WTC11 (cell line): ENCODE results near the gene ACOX3. TPM values are rescaled to one million over a fixed set of nuclear protein-coding genes. Genes with fewer than 3 reads are reported as not detected.

Source experiments
- ATAC-seq: fragments of 200-7000 bp; cut with Tn5 transposase; 2 replicates; pipeline ENCODE4 v1.10.0; 2021; ENCODE audit warnings: mild to moderate bottlenecking, moderate library complexity
- CTCF ChIA-PET: fragments of 300-600 bp; sonication (Branson Sonifier 250); formaldehyde crosslinking; loops from one replicate; lab custom pipeline; 2021; ENCODE audit warnings: antibody characterized with exemption; lab: Charles Lee
- POLR2A ChIA-PET: fragments of 350-600 bp; sonication (Branson Sonifier 250); formaldehyde crosslinking; loops from one replicate; lab custom pipeline; 2021; ENCODE audit warnings: antibody characterized with exemption; lab: Charles Lee
- DNase-seq: peaks from one replicate; pipeline ENCODE4 v3.0.0; 2021; ENCODE audit warnings: low spot score
- H3K27ac Mint-ChIP-seq: 2 replicates; pipeline ENCODE4 v1.8.0; 2021; ENCODE audit warnings: mixed read lengths
- H3K27me3 Mint-ChIP-seq: 2 replicates; pipeline ENCODE4 v1.8.0; 2021; ENCODE audit warnings: low read depth, mild to moderate bottlenecking, moderate library complexity, mixed read lengths
- H3K36me3 Mint-ChIP-seq: 2 replicates; pipeline ENCODE4 v1.8.0; 2021; ENCODE audit warnings: mixed read lengths
- H3K4me1 Mint-ChIP-seq: 2 replicates; pipeline ENCODE4 v1.8.0; 2022; ENCODE audit warnings: mixed read lengths
- H3K4me3 Mint-ChIP-seq: 2 replicates; pipeline ENCODE4 v1.8.0; 2021; ENCODE audit warnings: mild to moderate bottlenecking, moderate library complexity, mixed read lengths
- H3K9me3 Mint-ChIP-seq: 2 replicates; pipeline ENCODE4 v1.8.0; 2021; ENCODE audit warnings: mixed read lengths
- AFF4 ChIP-seq: sonication (generic); formaldehyde crosslinking; IDR thresholded peaks from 2 replicates; pipeline ENCODE4 v1.8.1; 2023; ENCODE audit warnings: mild to moderate bottlenecking, missing genetic modification reagents, borderline replicate concordance
- AR ChIP-seq: fragments of 250-450 bp; sonication (Bioruptor Pico); IDR thresholded peaks from 2 replicates; pipeline ENCODE4 v1.9.0; 2021; ENCODE audit warnings: mild to moderate bottlenecking
- CBFB ChIP-seq: sonication (generic); formaldehyde crosslinking; IDR thresholded peaks from 2 replicates; pipeline ENCODE4 v1.8.1; 2022; ENCODE audit warnings: mild to moderate bottlenecking, low read depth, missing genetic modification reagents
- ERG ChIP-seq: fragments of 250-450 bp; sonication (Bioruptor Pico); IDR thresholded peaks from 2 replicates; pipeline ENCODE4 v1.8.0; 2021; ENCODE audit warnings: mild to moderate bottlenecking
- FOXJ3 ChIP-seq: sonication (generic); formaldehyde crosslinking; IDR thresholded peaks from 2 replicates; pipeline ENCODE4 v1.9.0; 2021; ENCODE audit warnings: missing genetic modification reagents, mild to moderate bottlenecking, borderline replicate concordance
- GRHL2 ChIP-seq: fragments of 250-450 bp; sonication (Bioruptor Pico); IDR thresholded peaks from 2 replicates; pipeline ENCODE4 v1.8.0; 2022; ENCODE audit warnings: mild to moderate bottlenecking, moderate library complexity; ENCODE audit not compliant: insufficient replicate concordance, severe bottlenecking
- HMGXB4 ChIP-seq: sonication (generic); formaldehyde crosslinking; IDR thresholded peaks from 2 replicates; pipeline ENCODE4 v1.8.1; 2023; ENCODE audit warnings: mild to moderate bottlenecking, moderate library complexity, missing genetic modification reagents
- KAT7 ChIP-seq: sonication (generic); formaldehyde crosslinking; IDR thresholded peaks from 2 replicates; pipeline ENCODE4 v1.8.1; 2023; ENCODE audit warnings: missing genetic modification reagents, mild to moderate bottlenecking, borderline replicate concordance
- NFE2L1 ChIP-seq: sonication (generic); formaldehyde crosslinking; IDR thresholded peaks from 2 replicates; pipeline ENCODE4 v1.8.1; 2023; ENCODE audit warnings: missing genetic modification reagents
- TCF7 ChIP-seq: sonication (generic); formaldehyde crosslinking; IDR thresholded peaks from 2 replicates; pipeline ENCODE4 v1.8.0; 2022; ENCODE audit warnings: mild to moderate bottlenecking, low read depth, missing genetic modification reagents, moderate library complexity
- TEAD1 ChIP-seq: sonication (generic); formaldehyde crosslinking; IDR thresholded peaks from 2 replicates; pipeline ENCODE4 v1.8.0; 2022; ENCODE audit warnings: mild to moderate bottlenecking, missing genetic modification reagents
- ZBTB21 ChIP-seq: sonication (generic); formaldehyde crosslinking; IDR thresholded peaks from 2 replicates; pipeline ENCODE4 v1.8.1; 2023; ENCODE audit warnings: mild to moderate bottlenecking, missing genetic modification reagents, borderline replicate concordance
- ZNF121 ChIP-seq: sonication (generic); formaldehyde crosslinking; IDR thresholded peaks from 2 replicates; pipeline ENCODE4 v1.8.0; 2023; ENCODE audit warnings: missing genetic modification reagents
- ZNF138 ChIP-seq: sonication (generic); formaldehyde crosslinking; conservative IDR thresholded peaks from 2 replicates; pipeline ENCODE4 v1.8.1; 2022; ENCODE audit warnings: mild to moderate bottlenecking, moderate library complexity, missing genetic modification reagents
- ZNF219 ChIP-seq: sonication (generic); formaldehyde crosslinking; IDR thresholded peaks from 2 replicates; pipeline ENCODE4 v1.8.0; 2023; ENCODE audit warnings: missing genetic modification reagents, mild to moderate bottlenecking, borderline replicate concordance
- ZNF423 ChIP-seq: fragments of 250-450 bp; sonication (Bioruptor Pico); IDR thresholded peaks from 2 replicates; pipeline ENCODE4 v2.1.2; 2022; ENCODE audit warnings: mild to moderate bottlenecking, moderate library complexity
- ZSCAN18 ChIP-seq: fragments of 250-450 bp; sonication (Bioruptor Pico); IDR thresholded peaks from 2 replicates; pipeline ENCODE4 v2.1.2; 2022; ENCODE audit warnings: mild to moderate bottlenecking, moderate library complexity
- total RNA-seq: library from RNA; stranded (reverse); gene quantifications from 3 replicates; pipeline ENCODE4 v1.2.3, GENCODE V29; 2021

The ACOX3 gene
- total RNA-seq, 1 experiment from 2014 or later, result 10.7 TPM

- TF ChIP-seq NFE2L1 (CRISPR knock-in tag), result no peak
- no peak for TF ChIP-seq FOXJ3 (CRISPR knock-in tag)
- TF ChIP-seq HMGXB4 (CRISPR knock-in tag), result no peak
- no peak for TF ChIP-seq TCF7 (CRISPR knock-in tag)
- TF ChIP-seq ZNF121 (CRISPR knock-in tag), result no peak
- TF ChIP-seq ZNF138, result no peak
- no peak for TF ChIP-seq AR
- no peak for TF ChIP-seq GRHL2
- no peak for TF ChIP-seq AFF4 (CRISPR knock-in tag)
- TF ChIP-seq ZBTB21 (CRISPR knock-in tag), result no peak
Observed at GRCh38 chr4:8345053-8345945, 95.2 kb downstream of the ACOX3 start (continued).

- TF ChIP-seq TEAD1 (CRISPR knock-in tag), result no peak
- no peak for TF ChIP-seq ZNF423 (CRISPR knock-in tag)
- TF ChIP-seq CBFB (CRISPR knock-in tag), result no peak
- TF ChIP-seq ZSCAN18 (CRISPR knock-in tag), result no peak
- no peak for TF ChIP-seq KAT7 (CRISPR knock-in tag)
- no peak for TF ChIP-seq ERG
- TF ChIP-seq ZNF219, result no peak
- TF ChIP-seq, all 79 proteins: peak for 0
- Mint-ChIP-seq H3K9me3 (no peaks in the 10 kb centered on the region), H3K36me3 (no peaks in the 10 kb centered on the region), H3K4me1 (peaks cover 7% of the 10 kb centered on the region), H3K27me3 (peaks cover 5% of the 10 kb centered on the region; the same call in 1 of the 2 replicates), H3K4me3 (no peak overlapping the region), H3K27ac (no peak overlapping the region)
- ChIA-PET CTCF (interaction anchor here (1.0 to 5.4 kb wide), 5 partner anchors 24 to 77 kb away, joined by 3 to 39 read pairs (median 7); no protein-coding TSS in a partner anchor), POLR2A (no interaction called here)
- ATAC-seq (no peak), DNase-seq (no peak)
Observed at GRCh38 chr4:8344377-8344776, 96.1 kb downstream of the ACOX3 start.
